ENCODE data around the gene ATF4.

ATF4 gene

DNA sequence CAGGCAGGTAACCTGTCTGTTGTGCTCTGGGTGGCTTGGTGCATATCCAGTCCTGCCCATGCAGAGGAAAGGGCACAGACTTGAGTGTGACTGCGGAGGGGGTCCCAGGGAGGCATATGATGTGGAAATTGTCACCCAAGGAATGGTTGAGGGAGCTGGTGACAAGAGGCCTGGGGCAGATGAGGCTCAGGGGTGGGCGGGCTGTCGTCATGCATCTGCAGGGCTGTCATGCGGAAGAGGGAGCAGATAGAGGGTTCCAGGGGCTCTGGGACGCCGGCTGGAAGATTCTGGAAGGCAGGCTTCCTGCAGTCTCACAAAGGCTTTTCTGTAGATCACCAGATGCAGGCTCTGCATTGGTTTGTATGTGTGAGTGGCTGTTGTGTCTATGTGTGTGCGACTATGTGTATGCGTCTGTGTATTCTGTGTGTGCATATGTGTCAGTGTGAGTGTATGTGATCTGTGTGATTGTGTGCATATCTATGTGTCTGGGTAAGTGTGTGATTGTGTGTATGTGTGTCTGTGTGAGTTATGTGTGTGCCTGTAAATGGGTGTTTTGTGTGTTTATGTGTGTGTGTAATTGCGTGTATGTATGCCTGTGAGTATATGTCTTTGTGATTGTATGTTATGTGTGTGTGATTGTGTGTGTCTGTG lies 42.6 kb downstream of the ATF4 start:
- no peak for TF ChIP-seq ISL1 (CRISPR knock-in tag; IDR thresholded peaks at IDR 0.05)
- TF ChIP-seq ZNF565 (CRISPR knock-in tag; conservative IDR thresholded peaks at IDR 0.05; ENCODE audit: low read depth) = no peak
- TF ChIP-seq TCF4 (CRISPR knock-in tag; IDR thresholded peaks at IDR 0.05; ENCODE audit: borderline replicate concordance) = no peak
- TF ChIP-seq, protein P1, sequence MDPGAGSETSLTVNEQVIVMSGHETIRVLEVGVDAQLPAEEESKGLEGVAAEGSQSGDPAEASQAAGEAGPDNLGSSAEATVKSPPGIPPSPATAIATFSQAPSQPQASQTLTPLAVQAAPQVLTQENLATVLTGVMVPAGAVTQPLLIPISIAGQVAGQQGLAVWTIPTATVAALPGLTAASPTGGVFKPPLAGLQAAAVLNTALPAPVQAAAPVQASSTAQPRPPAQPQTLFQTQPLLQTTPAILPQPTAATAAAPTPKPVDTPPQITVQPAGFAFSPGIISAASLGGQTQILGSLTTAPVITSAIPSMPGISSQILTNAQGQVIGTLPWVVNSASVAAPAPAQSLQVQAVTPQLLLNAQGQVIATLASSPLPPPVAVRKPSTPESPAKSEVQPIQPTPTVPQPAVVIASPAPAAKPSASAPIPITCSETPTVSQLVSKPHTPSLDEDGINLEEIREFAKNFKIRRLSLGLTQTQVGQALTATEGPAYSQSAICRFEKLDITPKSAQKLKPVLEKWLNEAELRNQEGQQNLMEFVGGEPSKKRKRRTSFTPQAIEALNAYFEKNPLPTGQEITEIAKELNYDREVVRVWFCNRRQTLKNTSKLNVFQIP (CRISPR knock-in tag; IDR thresholded peaks at IDR 0.05; ENCODE audit: borderline replicate concordance, low read depth) = no peak
- TF ChIP-seq, protein P2, sequence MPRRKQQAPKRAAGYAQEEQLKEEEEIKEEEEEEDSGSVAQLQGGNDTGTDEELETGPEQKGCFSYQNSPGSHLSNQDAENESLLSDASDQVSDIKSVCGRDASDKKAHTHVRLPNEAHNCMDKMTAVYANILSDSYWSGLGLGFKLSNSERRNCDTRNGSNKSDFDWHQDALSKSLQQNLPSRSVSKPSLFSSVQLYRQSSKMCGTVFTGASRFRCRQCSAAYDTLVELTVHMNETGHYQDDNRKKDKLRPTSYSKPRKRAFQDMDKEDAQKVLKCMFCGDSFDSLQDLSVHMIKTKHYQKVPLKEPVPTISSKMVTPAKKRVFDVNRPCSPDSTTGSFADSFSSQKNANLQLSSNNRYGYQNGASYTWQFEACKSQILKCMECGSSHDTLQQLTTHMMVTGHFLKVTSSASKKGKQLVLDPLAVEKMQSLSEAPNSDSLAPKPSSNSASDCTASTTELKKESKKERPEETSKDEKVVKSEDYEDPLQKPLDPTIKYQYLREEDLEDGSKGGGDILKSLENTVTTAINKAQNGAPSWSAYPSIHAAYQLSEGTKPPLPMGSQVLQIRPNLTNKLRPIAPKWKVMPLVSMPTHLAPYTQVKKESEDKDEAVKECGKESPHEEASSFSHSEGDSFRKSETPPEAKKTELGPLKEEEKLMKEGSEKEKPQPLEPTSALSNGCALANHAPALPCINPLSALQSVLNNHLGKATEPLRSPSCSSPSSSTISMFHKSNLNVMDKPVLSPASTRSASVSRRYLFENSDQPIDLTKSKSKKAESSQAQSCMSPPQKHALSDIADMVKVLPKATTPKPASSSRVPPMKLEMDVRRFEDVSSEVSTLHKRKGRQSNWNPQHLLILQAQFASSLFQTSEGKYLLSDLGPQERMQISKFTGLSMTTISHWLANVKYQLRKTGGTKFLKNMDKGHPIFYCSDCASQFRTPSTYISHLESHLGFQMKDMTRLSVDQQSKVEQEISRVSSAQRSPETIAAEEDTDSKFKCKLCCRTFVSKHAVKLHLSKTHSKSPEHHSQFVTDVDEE (CRISPR knock-in tag; IDR thresholded peaks at IDR 0.05) = no peak
- TF ChIP-seq, protein P3, sequence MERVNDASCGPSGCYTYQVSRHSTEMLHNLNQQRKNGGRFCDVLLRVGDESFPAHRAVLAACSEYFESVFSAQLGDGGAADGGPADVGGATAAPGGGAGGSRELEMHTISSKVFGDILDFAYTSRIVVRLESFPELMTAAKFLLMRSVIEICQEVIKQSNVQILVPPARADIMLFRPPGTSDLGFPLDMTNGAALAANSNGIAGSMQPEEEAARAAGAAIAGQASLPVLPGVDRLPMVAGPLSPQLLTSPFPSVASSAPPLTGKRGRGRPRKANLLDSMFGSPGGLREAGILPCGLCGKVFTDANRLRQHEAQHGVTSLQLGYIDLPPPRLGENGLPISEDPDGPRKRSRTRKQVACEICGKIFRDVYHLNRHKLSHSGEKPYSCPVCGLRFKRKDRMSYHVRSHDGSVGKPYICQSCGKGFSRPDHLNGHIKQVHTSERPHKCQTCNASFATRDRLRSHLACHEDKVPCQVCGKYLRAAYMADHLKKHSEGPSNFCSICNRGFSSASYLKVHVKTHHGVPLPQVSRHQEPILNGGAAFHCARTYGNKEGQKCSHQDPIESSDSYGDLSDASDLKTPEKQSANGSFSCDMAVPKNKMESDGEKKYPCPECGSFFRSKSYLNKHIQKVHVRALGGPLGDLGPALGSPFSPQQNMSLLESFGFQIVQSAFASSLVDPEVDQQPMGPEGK (CRISPR knock-in tag; IDR thresholded peaks at IDR 0.05; ENCODE audit: borderline replicate concordance) = no peak
- no peak for TF ChIP-seq ZNF70 (CRISPR knock-in tag; IDR thresholded peaks at IDR 0.05)
- TF ChIP-seq BACH2 (CRISPR knock-in tag; IDR thresholded peaks at IDR 0.05; ENCODE audit: borderline replicate concordance) = no peak
- TF ChIP-seq ZFP3 (CRISPR knock-in tag; IDR thresholded peaks at IDR 0.05) = no peak
- TF ChIP-seq ARNTL (CRISPR knock-in tag; IDR thresholded peaks at IDR 0.05; ENCODE audit: borderline replicate concordance, low read depth) = no peak
- TF ChIP-seq PPARA (CRISPR knock-in tag; IDR thresholded peaks at IDR 0.05; ENCODE audit: borderline replicate concordance) = no peak
- no peak for TF ChIP-seq TOX (CRISPR knock-in tag; IDR thresholded peaks at IDR 0.05; ENCODE audit: borderline replicate concordance)
- TF ChIP-seq ZFP30 (CRISPR knock-in tag; IDR thresholded peaks at IDR 0.05) = no peak
- TF ChIP-seq ZC3H10 (CRISPR knock-in tag; IDR thresholded peaks at IDR 0.05) = no peak
- TF ChIP-seq GLIS3 (CRISPR knock-in tag; IDR thresholded peaks at IDR 0.05) = no peak
- TF ChIP-seq RARB (CRISPR knock-in tag; IDR thresholded peaks at IDR 0.05) = no peak
- no peak for TF ChIP-seq SNAI2 (CRISPR knock-in tag; IDR thresholded peaks at IDR 0.05)
- no peak for TF ChIP-seq ZNF8 (CRISPR knock-in tag; IDR thresholded peaks at IDR 0.05)
- TF ChIP-seq OSR1 (CRISPR knock-in tag; IDR thresholded peaks at IDR 0.05) = no peak
- no peak for TF ChIP-seq ESRRG (CRISPR knock-in tag; IDR thresholded peaks at IDR 0.05)
- ATAC-seq = no peak

DNA sequence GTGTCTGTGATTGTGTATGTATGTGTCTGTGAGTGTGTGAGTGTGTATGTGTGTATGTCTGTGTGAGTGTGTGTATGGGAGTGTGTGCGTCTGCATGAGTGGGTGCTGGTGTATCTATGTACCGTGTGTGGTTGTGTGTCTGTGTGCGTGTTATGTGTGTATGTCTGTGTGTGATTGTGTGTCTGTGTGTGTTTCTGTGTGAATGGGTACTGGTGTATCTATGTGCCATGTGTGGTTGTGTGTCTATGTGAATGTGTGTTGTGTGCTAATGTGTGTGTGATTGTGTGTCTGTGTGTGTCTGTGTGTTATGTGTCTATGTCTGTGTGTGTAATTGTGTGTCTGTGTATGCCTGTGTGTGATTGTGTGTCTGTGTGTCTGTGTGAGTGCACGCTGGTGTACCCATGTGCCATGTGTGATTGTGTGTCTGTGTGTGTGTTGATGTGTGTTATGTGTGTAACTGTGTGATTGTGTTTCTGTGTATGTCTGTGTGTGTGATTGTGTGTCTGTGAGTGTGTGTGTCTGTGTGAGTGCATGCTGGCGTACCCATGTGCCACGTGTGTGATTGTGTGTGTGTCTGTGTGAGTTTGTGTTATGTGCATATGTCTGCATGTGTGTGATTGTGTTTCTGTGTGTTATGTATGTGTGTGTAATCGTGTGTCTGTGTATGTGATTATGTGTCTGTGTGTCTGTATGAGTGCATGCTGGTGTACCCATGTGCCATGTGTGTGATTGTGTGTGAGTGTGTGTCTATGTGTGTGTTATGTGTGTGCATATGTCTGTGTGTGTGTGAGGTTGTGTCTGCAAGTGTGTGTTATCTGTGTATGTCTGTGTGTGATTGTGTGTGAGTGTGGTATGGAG lies 43.4 kb downstream of the ATF4 start:
- ATAC-seq = no peak
- no peak for TF ChIP-seq TOX (CRISPR knock-in tag; IDR thresholded peaks at IDR 0.05; ENCODE audit: borderline replicate concordance)
- no peak for TF ChIP-seq RARB (CRISPR knock-in tag; IDR thresholded peaks at IDR 0.05)
- TF ChIP-seq ZNF8 (CRISPR knock-in tag; IDR thresholded peaks at IDR 0.05) = no peak
- TF ChIP-seq, protein P4, sequence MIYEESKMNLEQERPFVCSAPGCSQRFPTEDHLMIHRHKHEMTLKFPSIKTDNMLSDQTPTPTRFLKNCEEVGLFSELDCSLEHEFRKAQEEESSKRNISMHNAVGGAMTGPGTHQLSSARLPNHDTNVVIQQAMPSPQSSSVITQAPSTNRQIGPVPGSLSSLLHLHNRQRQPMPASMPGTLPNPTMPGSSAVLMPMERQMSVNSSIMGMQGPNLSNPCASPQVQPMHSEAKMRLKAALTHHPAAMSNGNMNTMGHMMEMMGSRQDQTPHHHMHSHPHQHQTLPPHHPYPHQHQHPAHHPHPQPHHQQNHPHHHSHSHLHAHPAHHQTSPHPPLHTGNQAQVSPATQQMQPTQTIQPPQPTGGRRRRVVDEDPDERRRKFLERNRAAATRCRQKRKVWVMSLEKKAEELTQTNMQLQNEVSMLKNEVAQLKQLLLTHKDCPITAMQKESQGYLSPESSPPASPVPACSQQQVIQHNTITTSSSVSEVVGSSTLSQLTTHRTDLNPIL (CRISPR knock-in tag; IDR thresholded peaks at IDR 0.05; ENCODE audit: low read depth) = no peak

DNA sequence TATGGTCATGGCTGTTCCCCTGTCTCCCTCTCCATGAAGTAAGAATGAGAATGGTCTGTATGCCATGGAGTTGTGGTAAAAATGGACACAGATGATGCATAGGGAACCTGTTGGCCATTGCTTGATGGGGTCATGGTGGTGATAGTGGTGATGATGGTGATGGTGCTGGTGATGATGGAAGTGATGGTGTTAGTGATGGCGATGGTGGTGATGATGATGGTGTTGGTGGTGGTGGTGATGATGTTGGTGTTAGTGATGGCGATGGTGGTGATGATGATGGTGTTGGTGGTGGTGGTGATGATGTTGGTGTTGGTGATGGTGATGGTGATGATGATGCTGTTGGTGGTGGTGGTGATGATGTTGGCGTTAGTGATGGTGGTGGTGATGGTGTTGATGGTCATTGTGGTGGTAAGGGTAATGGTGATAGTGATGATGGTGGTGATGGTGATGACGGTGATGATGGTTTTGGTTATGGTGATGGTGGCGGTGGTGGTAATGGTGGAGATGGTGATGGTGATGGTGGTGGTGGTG lies 45.1 kb downstream of the ATF4 start:
- ATAC-seq = no peak
- no peak for TF ChIP-seq GLIS3 (CRISPR knock-in tag; IDR thresholded peaks at IDR 0.05)
- TF ChIP-seq, protein P3 (CRISPR knock-in tag; IDR thresholded peaks at IDR 0.05; ENCODE audit: borderline replicate concordance) = no peak
- TF ChIP-seq, protein P5, sequence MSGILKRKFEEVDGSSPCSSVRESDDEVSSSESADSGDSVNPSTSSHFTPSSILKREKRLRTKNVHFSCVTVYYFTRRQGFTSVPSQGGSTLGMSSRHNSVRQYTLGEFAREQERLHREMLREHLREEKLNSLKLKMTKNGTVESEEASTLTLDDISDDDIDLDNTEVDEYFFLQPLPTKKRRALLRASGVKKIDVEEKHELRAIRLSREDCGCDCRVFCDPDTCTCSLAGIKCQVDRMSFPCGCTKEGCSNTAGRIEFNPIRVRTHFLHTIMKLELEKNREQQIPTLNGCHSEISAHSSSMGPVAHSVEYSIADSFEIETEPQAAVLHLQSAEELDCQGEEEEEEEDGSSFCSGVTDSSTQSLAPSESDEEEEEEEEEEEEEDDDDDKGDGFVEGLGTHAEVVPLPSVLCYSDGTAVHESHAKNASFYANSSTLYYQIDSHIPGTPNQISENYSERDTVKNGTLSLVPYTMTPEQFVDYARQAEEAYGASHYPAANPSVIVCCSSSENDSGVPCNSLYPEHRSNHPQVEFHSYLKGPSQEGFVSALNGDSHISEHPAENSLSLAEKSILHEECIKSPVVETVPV (CRISPR knock-in tag; IDR thresholded peaks at IDR 0.05) = no peak
- TF ChIP-seq ISL1 (CRISPR knock-in tag; IDR thresholded peaks at IDR 0.05) = no peak
- no peak for TF ChIP-seq ESRRG (CRISPR knock-in tag; IDR thresholded peaks at IDR 0.05)
- no peak for TF ChIP-seq PPARA (CRISPR knock-in tag; IDR thresholded peaks at IDR 0.05; ENCODE audit: borderline replicate concordance)
- no peak for TF ChIP-seq ARNTL (CRISPR knock-in tag; IDR thresholded peaks at IDR 0.05; ENCODE audit: borderline replicate concordance, low read depth)
- no peak for TF ChIP-seq RARB (CRISPR knock-in tag; IDR thresholded peaks at IDR 0.05)
- no peak for TF ChIP-seq ZNF565 (CRISPR knock-in tag; conservative IDR thresholded peaks at IDR 0.05; ENCODE audit: low read depth)
- TF ChIP-seq ZNF8 (CRISPR knock-in tag; IDR thresholded peaks at IDR 0.05) = no peak
- no peak for TF ChIP-seq TOX (CRISPR knock-in tag; IDR thresholded peaks at IDR 0.05; ENCODE audit: borderline replicate concordance)
- TF ChIP-seq ZNF70 (CRISPR knock-in tag; IDR thresholded peaks at IDR 0.05) = no peak
- no peak for TF ChIP-seq OSR1 (CRISPR knock-in tag; IDR thresholded peaks at IDR 0.05)
